GM18867 (cell line): ENCODE data around the gene FDPS.
"Not testable (repeated sequence)": the region's sequence is repeated elsewhere in the genome, so short reads cannot be mapped to it uniquely, and the experiment has no call there.

Experiments
- ATAC-seq: cut with Tn5 transposase; IDR thresholded peaks from one replicate; pipeline ENCODE4 v1.9.1; 2021; ENCODE audit warnings: mild to moderate bottlenecking, moderate library complexity; ENCODE audit not compliant: unreplicated experiment

Gene FDPS

GRCh38 chr1:155285063-155285462 is 23.6 kb upstream of the FDPS start:
- no peak for ATAC-seq

- no peak for ATAC-seq
These were observed 23.0 kb upstream of the FDPS start for GRCh38 chr1:155285631-155286044.

- no peak for ATAC-seq
These were observed 22.1 kb upstream of the FDPS start for GRCh38 chr1:155286544-155286943.

DNA sequence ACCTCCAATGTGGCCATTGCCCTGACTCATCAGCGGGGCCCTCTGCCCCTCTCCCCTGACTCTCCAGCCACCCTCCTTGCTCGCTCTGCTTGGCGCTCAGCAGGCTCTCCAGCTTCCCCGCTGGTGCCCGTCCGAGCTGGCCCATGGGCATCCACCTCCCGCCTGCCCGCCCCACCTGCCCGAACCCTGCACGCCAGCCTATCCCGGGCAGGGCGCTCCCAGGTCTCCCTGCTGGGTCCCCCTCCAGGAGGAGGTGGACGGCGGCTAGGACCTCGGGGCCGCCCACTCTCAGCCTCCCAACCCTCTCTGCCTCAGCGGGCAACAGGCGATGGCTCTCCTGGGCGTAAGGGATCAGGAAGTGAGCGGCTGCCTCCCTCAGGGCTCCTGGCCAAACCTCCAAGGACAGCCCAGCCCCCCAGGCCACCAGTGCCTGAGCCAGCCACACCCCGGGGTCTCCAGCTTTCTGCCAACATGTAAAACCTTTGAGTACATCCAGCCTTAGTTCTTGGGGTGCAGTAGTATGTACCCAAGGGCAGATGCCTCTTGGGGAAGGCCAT is 20.6 kb upstream of the FDPS start:
- no peak for ATAC-seq

DNA sequence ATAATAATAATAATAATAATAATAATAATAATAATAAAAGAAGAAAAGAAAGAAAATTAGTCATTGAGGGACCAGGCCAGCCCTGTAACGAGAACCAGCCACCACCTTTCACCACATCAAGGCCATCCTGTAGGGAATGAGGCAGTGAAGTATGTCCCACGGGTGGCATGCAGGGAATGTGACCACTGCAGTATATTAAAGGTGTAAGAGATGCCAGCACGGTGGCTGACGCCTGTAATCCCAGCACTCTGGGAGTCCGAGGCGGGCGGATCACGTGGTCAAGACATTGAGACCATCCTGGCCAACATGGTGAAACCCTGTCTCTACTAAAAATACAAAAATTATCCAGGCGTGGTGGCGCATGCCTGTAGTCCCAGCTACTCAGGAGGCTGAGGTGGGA is 17.7 kb upstream of the FDPS start:
- ATAC-seq = not testable (repeated sequence)

DNA sequence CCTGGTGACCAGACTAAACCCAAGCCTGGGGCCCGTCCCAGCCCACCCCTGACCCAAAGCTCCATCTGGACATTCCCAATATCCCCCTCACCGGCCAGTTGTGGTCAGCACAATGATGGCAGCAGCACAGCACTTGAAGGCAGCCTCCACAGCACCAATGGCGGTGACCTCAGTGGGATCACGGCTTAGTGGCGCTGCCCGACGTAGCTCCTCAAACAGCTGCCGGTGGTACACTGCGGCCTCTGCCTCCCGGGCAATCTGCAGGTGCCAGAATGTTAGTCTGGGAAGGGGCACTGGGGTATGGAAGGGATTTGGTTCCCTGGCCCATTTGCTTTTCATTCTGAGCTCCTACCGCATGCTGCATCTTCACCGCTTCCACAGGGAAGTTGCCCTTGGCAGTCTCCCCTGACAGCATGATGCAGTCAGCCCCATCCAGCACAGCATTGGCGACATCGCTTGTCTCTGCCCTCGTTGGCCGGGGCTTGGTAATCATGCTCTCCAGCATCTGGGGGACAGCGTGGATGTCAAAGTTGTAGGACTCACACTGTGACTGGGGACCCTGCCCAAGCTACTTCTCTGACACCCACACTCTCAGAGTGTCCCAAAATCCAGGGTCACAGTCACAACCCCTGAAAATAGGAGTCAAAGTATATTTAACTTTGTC is 15.4 kb upstream of the FDPS start:
- no peak for ATAC-seq

DNA sequence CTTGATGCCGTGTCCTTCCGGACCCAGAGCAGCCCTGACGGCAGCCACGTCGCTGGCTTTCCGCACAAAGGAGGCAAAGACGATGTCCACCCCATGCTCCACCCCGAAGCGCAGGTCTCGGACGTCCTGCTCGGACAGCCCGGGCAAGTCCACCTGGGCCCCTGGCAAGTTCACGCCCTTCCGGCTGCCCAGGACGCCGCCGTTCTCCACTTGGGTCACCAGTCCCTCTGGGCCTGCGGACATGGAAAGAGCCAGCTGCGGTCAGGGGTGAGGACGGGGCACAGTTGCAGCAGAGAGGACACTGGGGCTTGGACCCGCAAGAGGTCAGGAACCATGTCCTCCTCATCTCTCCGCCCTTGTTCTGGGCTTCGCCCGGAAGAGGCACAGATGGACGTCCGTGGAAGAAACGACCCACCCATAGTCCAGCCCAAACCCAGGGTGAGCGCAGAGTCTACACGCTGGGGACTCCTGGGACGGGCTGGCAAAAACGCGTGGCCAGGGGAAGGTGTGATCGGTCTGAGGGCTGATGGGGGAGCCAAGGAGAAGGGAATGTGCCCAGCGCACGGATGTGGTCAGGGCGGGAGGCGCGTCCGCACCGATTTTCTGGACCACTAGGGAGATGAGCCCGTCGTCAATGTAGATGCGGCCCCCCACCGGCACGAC is 14.0 kb upstream of the FDPS start:
- ATAC-seq = no peak

DNA sequence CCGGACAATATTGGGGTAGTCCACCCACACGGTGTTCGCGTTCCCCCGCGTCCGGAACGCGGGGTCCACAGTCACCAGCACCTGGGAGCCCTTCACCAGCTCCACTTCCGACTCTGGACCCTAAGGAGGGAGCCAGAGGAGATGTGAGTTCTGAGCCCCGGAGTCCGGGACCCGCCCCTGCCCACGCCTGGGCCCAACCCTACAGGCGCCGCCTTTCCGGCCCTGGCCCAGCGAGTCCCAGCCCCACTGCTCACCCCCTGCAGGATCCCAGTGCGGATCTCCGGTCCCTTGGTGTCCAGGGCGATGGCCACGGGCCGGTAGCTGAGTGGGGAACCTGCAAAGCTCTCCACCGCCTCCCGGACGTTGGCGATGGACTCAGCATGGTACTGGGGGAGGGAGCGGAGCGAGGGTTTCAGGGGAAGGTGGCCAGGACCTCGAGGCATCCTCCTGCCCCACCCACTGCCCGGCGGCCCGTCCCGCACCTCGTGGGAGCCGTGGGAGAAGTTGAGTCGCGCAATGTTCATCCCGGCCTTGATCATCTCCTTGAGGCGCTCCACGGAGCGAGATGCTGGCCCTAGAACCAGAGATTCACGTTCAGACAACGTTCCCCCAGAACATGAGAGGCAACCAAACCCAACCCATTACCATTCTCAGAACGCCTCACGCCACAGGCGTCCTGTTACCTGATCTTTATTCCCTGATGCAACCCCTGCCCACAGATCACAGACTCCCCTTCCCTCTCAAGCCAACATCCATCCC is 13.3 kb upstream of the FDPS start:
- ATAC-seq = no peak

GRCh38 chr1:155295942-155296267 is 12.8 kb upstream of the FDPS start:
- no peak for ATAC-seq

GRCh38 chr1:155296661-155297060 is 12.0 kb upstream of the FDPS start:
- no peak for ATAC-seq

GRCh38 chr1:155297384-155297783 is 11.3 kb upstream of the FDPS start:
- ATAC-seq = no peak

DNA sequence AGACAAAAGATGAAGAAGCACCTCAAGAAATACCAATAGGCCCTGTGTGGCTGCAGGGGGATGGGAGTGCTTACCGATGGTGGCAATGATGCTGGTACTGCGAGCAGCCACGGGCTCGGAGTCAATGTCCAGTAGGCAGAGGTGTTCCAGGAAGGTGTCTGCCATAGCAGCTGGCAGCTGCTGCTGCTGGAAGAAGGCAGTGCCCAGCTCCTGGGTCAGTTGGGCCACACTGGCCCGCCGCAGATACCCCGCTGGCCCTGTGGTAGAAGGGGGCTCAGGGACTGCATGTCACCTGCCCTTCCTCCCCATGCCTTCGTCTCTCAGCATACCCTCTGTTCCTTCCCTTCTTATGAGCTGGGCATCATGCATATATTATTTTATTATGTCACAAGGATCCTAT is 8.6 kb upstream of the FDPS start:
- ATAC-seq = no peak

DNA sequence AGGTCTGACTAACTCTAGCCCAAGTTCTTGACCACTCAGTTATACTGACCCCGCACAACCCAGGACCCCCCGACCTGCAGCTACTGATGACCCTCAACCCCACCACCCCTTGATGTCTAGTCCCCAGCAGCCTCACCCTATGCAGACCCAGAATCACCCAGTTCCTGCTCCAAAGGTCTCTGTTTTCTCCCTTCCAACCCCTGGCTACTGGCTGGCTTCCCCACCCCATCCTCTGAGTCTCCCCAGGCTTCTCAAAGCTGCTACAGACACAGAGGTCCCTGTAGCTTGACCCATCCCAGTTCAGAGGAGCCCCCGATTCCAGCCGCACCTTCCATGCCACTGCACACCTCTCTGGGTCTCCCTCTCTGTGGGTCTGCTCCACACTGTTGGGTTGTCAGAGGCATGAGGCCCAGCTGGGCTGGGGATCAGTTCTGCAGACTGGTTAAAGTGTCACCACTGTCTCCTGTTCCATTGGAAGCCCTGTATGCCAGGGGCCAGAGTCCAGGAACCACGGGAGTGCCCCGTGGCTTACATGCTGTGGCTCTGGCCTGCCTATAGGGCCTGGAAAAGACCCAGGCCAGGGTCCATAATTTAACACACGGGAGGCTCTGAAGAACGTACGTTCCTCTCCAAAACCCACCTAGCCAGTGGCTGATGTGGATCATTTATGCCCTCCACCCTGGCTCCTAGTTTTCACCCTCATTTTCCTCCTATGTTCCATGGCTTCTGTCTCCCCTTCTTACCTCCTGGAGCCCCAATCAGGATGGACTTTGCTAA is 7.9 kb upstream of the FDPS start:
- no peak for ATAC-seq

GRCh38 chr1:155301342-155301841 is 7.3 kb upstream of the FDPS start, which contains the start of gene PKLR:
Gene PKLR, minus strand, starts transcription at chr1:155301438. Its CDS starts 43 bp downstream, at chr1:155301395.
- ATAC-seq = no peak

DNA sequence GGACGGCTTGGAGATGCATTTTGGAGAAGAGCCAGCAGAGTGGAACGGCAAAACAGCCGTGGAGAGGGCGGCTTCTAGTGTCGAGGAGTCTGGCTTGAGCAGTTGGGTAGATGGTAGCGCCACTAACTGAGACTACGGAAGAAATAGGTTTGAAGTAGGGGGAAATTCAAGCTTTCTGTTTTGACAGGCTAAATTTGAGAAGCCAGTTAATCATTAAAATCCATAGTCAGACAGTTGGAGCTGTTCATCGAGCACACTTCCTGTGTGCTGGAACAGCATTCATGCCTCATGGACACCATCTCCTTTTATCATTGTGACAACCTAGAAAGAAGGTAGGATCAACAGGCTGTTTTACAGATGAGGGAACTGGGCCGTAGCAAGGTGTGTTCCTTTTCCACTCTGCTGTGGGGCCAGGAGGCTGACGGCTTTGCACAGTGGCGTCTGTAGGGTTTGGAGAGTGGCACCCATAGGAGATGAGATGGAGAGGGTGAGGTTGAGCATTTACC is 4.1 kb upstream of the FDPS start:
- ATAC-seq = no peak

DNA sequence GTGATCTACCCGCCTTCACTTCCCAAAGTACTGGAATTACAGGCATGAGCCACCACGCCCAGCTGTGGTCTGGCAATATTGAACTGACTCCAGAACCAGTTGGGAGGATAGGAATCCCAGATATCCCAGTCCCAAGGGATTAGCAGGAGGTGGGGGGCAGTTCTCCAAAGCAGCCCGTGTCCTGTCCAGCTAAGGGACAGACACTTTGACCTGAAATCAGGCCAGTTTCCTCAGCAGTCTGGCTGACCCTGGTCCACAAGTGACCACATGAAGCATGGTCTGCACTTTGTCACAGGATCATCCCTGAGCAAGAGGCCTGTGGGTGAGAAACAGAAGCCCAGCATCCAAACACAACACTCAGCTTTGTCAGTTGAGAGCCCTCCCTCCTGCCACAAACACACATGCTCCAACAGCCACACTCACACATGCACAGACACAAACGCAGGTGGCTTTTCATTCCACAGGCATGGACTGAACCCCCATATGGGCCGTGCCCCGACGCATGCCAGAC is 2.7 kb upstream of the FDPS start:
- no peak for ATAC-seq

DNA sequence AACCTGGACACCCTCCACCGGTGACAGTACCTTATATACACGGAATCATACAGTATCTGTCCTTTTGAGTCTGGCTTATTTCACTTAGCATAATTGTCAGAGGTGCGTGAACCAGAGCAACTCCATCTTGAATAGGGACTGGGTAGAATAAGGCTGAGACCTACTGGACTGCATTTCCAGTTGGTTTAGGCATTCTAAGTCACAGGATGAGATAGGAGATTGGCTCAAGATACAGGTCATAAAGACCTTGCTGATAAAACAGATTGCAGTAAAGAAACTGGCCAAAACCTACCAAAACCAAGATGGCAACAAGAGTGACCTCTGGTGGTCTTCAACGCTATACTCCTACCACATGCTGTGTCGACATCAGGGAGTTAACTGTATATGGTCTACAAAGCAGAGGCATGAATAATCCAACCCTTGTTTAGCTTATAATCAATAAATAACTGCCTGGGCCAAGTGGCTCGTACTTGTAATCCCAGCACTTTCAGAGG is 1.4 kb upstream of the FDPS start:
- ATAC-seq = no peak

DNA sequence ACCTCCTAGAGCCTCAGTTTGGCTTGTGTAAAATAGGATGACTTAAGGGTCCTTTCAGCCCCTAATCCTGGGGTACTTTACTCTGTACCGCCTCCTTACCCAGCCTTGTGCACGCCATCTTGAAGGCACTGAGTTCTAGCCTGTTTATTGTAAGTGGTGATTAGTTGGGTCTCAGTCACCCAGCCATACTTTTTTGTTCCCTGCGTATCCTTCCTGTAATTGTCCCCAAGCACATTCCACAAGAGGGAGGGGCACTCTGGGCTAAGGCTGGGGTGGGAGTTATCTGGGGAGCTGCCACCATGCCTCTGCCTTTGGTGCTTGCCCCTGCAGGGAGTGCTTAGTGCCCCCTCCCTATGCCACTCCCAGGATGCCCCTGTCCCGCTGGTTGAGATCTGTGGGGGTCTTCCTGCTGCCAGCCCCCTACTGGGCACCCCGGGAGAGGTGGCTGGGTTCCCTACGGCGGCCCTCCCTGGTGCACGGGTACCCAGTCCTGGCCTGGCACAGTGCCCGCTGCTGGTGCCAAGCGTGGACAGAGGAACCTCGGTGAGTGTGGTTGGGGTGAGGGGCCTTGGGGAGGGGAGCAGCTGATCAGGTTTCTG is 856 bp downstream of the FDPS start:
- ATAC-seq = no peak

- ATAC-seq = no peak
These were observed 4.6 kb downstream of the FDPS start for GRCh38 chr1:155313261-155313660.

DNA sequence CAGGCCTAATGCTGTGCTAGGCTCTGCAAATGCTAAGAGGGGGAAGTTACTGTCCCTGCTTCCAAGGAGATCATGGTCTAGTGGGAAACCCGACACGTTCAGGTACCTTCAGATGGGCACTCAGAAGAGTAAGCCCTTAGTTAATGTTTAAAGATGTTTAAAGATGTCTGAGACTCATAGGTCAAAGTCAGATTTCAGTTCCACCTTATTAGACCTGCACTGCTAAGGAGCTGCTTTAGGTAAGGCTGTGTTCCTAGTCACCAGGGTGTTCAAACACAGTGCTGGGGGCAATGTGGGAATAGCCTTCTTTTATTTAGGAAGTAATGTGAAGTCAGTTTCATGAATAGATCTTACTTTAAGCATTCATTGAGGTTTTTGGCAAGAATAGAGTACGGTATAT is 8.3 kb downstream of the FDPS start:
- no peak for ATAC-seq
